H9 (cell line): ENCODE results near the gene ABCB11. TPM values are rescaled to one million over a fixed set of nuclear protein-coding genes. Genes with fewer than 3 reads are reported as not detected.

Experiments used
- DNase-seq: peaks from one replicate; pipeline ENCODE4 v3.0.0-alpha.2; 2017
- H2AFZ ChIP-seq: one replicate; pipeline ENCODE4 v1.6.1; 2013; ENCODE audit warnings: mild to moderate bottlenecking, low read length, control low read depth, moderate library complexity
- H2AK5ac ChIP-seq: 2 replicates; pipeline ENCODE4 v1.6.1; 2013; ENCODE audit warnings: low read length, control low read depth, mixed read lengths; ENCODE audit not compliant: insufficient read length
- H2BK120ac ChIP-seq: one replicate; pipeline ENCODE4 v1.6.1; 2013; ENCODE audit warnings: low read depth, mild to moderate bottlenecking, low read length, control low read depth, inconsistent platforms; ENCODE audit not compliant: poor library complexity, severe bottlenecking
- H2BK12ac ChIP-seq: 2 replicates; pipeline ENCODE4 v1.6.1; 2013; ENCODE audit warnings: low read length, control low read depth, mixed read lengths, low read depth; ENCODE audit not compliant: insufficient read length
- H2BK15ac ChIP-seq: 2 replicates; pipeline ENCODE4 v1.6.1; 2013; ENCODE audit warnings: low read depth, low read length, control low read depth
- H2BK20ac ChIP-seq: one replicate; pipeline ENCODE4 v1.6.1; 2013; ENCODE audit warnings: low read depth, mild to moderate bottlenecking, low read length, control low read depth, inconsistent platforms; ENCODE audit not compliant: poor library complexity, severe bottlenecking
- H2BK5ac ChIP-seq: 2 replicates; pipeline ENCODE4 v1.6.1; 2013; ENCODE audit warnings: low read length, control low read depth, mixed read lengths; ENCODE audit not compliant: insufficient read length
- H3K14ac ChIP-seq: 2 replicates; pipeline ENCODE4 v1.6.1; 2013; ENCODE audit warnings: low read length, control low read depth; ENCODE audit not compliant: insufficient read depth
- H3K18ac ChIP-seq: 2 replicates; pipeline ENCODE4 v1.6.1; 2013; ENCODE audit warnings: low read depth, mild to moderate bottlenecking, mixed read lengths, low read length, control low read depth; ENCODE audit not compliant: insufficient read length
- H3K23ac ChIP-seq: 2 replicates; pipeline ENCODE4 v1.6.1; 2013; ENCODE audit warnings: low read length, control low read depth, mixed read lengths, low read depth; ENCODE audit not compliant: insufficient read length
- H3K23me2 ChIP-seq: 2 replicates; pipeline ENCODE4 v1.6.1; 2013; ENCODE audit warnings: low read depth, mild to moderate bottlenecking, mixed read lengths, low read length, control low read depth; ENCODE audit not compliant: insufficient read length, poor library complexity, severe bottlenecking
- H3K27ac ChIP-seq: 2 replicates; pipeline ENCODE4 v1.5.1; 2013; ENCODE audit warnings: low read length, control low read depth, mixed read lengths, low read depth; ENCODE audit not compliant: insufficient read length
- H3K27me3 ChIP-seq: 2 replicates; pipeline ENCODE4 v1.6.1; 2013; ENCODE audit warnings: low read length, control low read depth, inconsistent platforms; ENCODE audit not compliant: insufficient read depth
- H3K4ac ChIP-seq: 2 replicates; pipeline ENCODE4 v1.6.1; 2013; ENCODE audit warnings: low read depth, mild to moderate bottlenecking, control low read depth, inconsistent platforms, low read length, moderate library complexity
- H3K4me1 ChIP-seq: 2 replicates; pipeline ENCODE4 v1.6.1; 2013; ENCODE audit warnings: low read length, control low read depth, inconsistent platforms; ENCODE audit not compliant: insufficient read depth
- H3K4me2 ChIP-seq: 2 replicates; pipeline ENCODE4 v1.6.1; 2013; ENCODE audit warnings: low read length, control low read depth, mixed read lengths; ENCODE audit not compliant: insufficient read length, insufficient read depth
- H3K56ac ChIP-seq: 2 replicates; pipeline ENCODE4 v1.6.1; 2013; ENCODE audit warnings: low read depth, mild to moderate bottlenecking, mixed read lengths, low read length, control low read depth; ENCODE audit not compliant: insufficient read length
- H3K79me1 ChIP-seq: 2 replicates; pipeline ENCODE4 v1.6.1; 2013; ENCODE audit warnings: low read depth, mild to moderate bottlenecking, moderate library complexity, low read length, control low read depth, inconsistent platforms; ENCODE audit not compliant: insufficient read depth, poor library complexity, severe bottlenecking
- H3K79me2 ChIP-seq: 2 replicates; pipeline ENCODE4 v1.6.1; 2013; ENCODE audit warnings: low read length, control low read depth, inconsistent platforms; ENCODE audit not compliant: insufficient read depth
- H3K9ac ChIP-seq: 2 replicates; pipeline ENCODE4 v1.6.1; 2013; ENCODE audit warnings: low read length, control low read depth, mixed read lengths; ENCODE audit not compliant: insufficient read length; ENCODE audit errors: extremely low read depth
- H3K9me3 ChIP-seq: one replicate; pipeline ENCODE4 v1.6.1; 2013; ENCODE audit warnings: low read depth, low read length, inconsistent platforms; ENCODE audit not compliant: control insufficient read depth
- H3T11ph ChIP-seq: one replicate; pipeline ENCODE4 v1.6.1; 2013; ENCODE audit warnings: mild to moderate bottlenecking, low read length, control low read depth, inconsistent platforms
- H4K20me1 ChIP-seq: one replicate; pipeline ENCODE4 v1.6.1; 2013; ENCODE audit not compliant: control insufficient read depth, insufficient read length, insufficient read depth
- H4K5ac ChIP-seq: 2 replicates; pipeline ENCODE4 v1.6.1; 2013; ENCODE audit warnings: low read depth, mild to moderate bottlenecking, mixed read lengths, low read length, control low read depth; ENCODE audit not compliant: insufficient read length
- H4K8ac ChIP-seq: replicated peaks from 2 replicates; pipeline ENCODE4 v1.6.1; 2013; ENCODE audit warnings: low read length, control low read depth, mixed read lengths, low read depth; ENCODE audit not compliant: insufficient read length
- H4K91ac ChIP-seq: 2 replicates; pipeline ENCODE4 v1.6.1; 2013; ENCODE audit warnings: low read depth, mild to moderate bottlenecking, moderate library complexity, mixed read lengths, low read length, control low read depth; ENCODE audit not compliant: insufficient read length
- H3K27ac Mint-ChIP-seq, 3 experiments: 2 replicates in 2 of 3; 3 replicates in 1 of 3; pipeline ENCODE4 v1.8.0; 2020 to 2021; ENCODE audit warnings: mixed read lengths in 3 of 3, mild to moderate bottlenecking in 1 of 3, moderate library complexity in 1 of 3
- H3K27me3 Mint-ChIP-seq: 2 replicates; pipeline ENCODE4 v1.8.0; 2021; ENCODE audit warnings: low read depth, mild to moderate bottlenecking, moderate library complexity, mixed read lengths
- H3K36me3 Mint-ChIP-seq, 3 experiments: 2 replicates in 2 of 3; 3 replicates in 1 of 3; pipeline ENCODE4 v1.8.0; 2020 to 2021; ENCODE audit warnings: low read depth in 3 of 3, mixed read lengths in 3 of 3; ENCODE audit not compliant: insufficient read depth in 1 of 3
- H3K4me1 Mint-ChIP-seq, 2 experiments: 2 replicates each; pipeline ENCODE4 v1.8.0; 2020; ENCODE audit warnings: mixed read lengths in 2 of 2
- H3K4me3 Mint-ChIP-seq, 2 experiments: 2 replicates in 1 of 2; 3 replicates in 1 of 2; pipeline ENCODE4 v1.8.0; 2020 to 2021; ENCODE audit warnings: mild to moderate bottlenecking in 2 of 2, mixed read lengths in 2 of 2, moderate library complexity in 1 of 2
- H3K9me3 Mint-ChIP-seq, 2 experiments: 2 replicates in 1 of 2; 3 replicates in 1 of 2; pipeline ENCODE4 v1.8.0; 2020; ENCODE audit warnings: mild to moderate bottlenecking in 2 of 2, mixed read lengths in 2 of 2, moderate library complexity in 1 of 2
- CTCF ChIP-seq: fragments of 200-600 bp; sonication (generic); conservative IDR thresholded peaks from 3 replicates; pipeline ENCODE4 v1.8.0; 2021; ENCODE audit warnings: antibody characterized with exemption, mild to moderate bottlenecking
- total RNA-seq: library from RNA; stranded (reverse); gene quantifications from 2 replicates; pipeline ENCODE4 v1.2.1, GENCODE V29; 2021

ABCB11 gene
- total RNA-seq, 1 experiment from 2014 or later: not detected

- H3K18ac ChIP-seq: no peak overlapping the region
- no peak overlapping the region for H3K9ac ChIP-seq
- H3T11ph ChIP-seq: no peak overlapping the region
- no peak overlapping the region for H2BK20ac ChIP-seq
- no peak overlapping the region for H3K27ac ChIP-seq
- H3K79me2 ChIP-seq: no peaks in the 10 kb centered on the region
- TF ChIP-seq CTCF: no peak
- H2BK15ac ChIP-seq: no peak overlapping the region
- Mint-ChIP-seq H3K36me3 (no peaks in the 10 kb centered on the region), H3K4me3 (no peak overlapping the region), H3K4me1 (no peaks in the 10 kb centered on the region), H3K27me3 (no peaks in the 10 kb centered on the region), H3K9me3 (no peaks in the 10 kb centered on the region), H3K27ac (no peak overlapping the region)
- no peak overlapping the region for H4K8ac ChIP-seq
- DNase-seq: no peak
- no peak overlapping the region for H4K91ac ChIP-seq
- H3K4ac ChIP-seq: no peak overlapping the region
- H3K14ac ChIP-seq: no peak overlapping the region
- no peak overlapping the region for H3K4me2 ChIP-seq
- H2AK5ac ChIP-seq: no peak overlapping the region
- no peaks in the 10 kb centered on the region for H3K23me2 ChIP-seq
- H3K27me3 ChIP-seq: no peaks in the 10 kb centered on the region
- H3K9me3 ChIP-seq: no peaks in the 10 kb centered on the region
- H3K4me1 ChIP-seq: no peaks in the 10 kb centered on the region; the same call in 1 of the 2 replicates
- H3K56ac ChIP-seq: no peak overlapping the region
- H4K20me1 ChIP-seq: no peaks in the 10 kb centered on the region
- no peak overlapping the region for H4K5ac ChIP-seq
- no peak overlapping the region for H2AFZ ChIP-seq
- H2BK5ac ChIP-seq: no peak overlapping the region
- no peaks in the 10 kb centered on the region for H3K79me1 ChIP-seq
- no peak overlapping the region for H2BK12ac ChIP-seq
- no peak overlapping the region for H3K23ac ChIP-seq
- no peak overlapping the region for H2BK120ac ChIP-seq
Observed at GRCh38 chr2:168970711-168971233, 60.4 kb downstream of the ABCB11 start.
